RWPE1 (cell line): ENCODE results near the gene SP3.

Experiments
- CTCF ChIA-PET: fragments of 350-600 bp; sonication (Branson Sonifier 250); formaldehyde crosslinking; extraction: SDS; loops from one replicate; lab custom pipeline; 2021; lab: Yijun Ruan, JAX
- POLR2A ChIA-PET: fragments of 400-600 bp; formaldehyde crosslinking; extraction: SDS; loops from one replicate; lab custom pipeline; 2020; ENCODE audit warnings: antibody characterized with exemption; ENCODE audit not compliant: low non-redundant PET; lab: Yijun Ruan, JAX
- DNase-seq: peaks from one replicate; pipeline ENCODE4 v3.0.0; 2012; ENCODE audit warnings: low spot score
- H3K27ac ChIP-seq: fragments of 450-650 bp; 2 replicates; pipeline ENCODE4 v1.5.1; 2017
- TF ChIP-seq, protein P1 (sequence below): fragments of 450-650 bp; conservative IDR thresholded peaks from 2 replicates; pipeline ENCODE4 v1.5.1; 2017; ENCODE audit warnings: low read depth, mild to moderate bottlenecking

The SP3 gene

DNA sequence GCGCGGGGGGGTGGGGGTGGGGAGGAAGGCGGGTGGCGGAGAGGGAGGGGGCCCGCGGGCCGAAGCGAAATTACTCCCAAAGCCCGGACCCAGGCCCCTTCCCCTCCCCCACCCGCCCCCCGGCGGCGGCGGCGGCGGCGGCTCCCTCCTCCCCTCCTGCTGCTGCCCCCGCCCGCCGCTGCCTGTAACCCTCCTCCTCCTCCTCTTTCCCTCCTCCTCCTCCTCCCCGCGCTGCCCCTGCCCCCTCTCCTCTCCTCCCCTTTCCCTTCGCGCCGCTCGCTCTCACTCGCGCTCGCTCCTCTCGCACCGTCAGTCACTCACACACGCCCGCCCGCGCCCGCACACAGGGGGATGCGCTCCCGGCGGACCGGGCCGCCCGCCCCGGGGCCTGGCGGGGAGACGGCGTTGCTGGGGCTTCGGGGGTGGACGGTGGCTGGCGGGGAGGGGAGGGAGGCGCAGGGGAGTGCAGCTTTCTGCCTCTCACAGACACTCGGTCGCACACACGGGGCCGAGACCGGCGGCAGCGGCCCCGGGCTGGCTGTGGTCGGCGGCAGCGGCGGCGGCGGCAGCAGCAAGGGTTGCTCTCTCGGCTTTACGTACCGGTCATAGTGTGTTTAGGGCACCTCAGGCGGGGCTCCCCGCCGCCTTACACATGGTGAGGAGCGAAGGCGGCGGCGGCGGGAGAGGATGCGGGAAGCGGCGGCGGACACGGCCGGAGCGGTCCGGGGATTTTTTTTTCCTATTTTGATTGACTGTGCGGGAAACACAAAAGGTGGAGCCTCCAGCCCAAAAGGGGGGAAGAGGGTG, 405 bp downstream of the SP3 start:
- CTCF ChIA-PET = interaction anchor here (0.7 to 1.1 kb wide), 2 partner anchors 24 to 76 kb away, joined by 3 read pairs; no protein-coding TSS in a partner anchor
- TF ChIP-seq, protein P1, sequence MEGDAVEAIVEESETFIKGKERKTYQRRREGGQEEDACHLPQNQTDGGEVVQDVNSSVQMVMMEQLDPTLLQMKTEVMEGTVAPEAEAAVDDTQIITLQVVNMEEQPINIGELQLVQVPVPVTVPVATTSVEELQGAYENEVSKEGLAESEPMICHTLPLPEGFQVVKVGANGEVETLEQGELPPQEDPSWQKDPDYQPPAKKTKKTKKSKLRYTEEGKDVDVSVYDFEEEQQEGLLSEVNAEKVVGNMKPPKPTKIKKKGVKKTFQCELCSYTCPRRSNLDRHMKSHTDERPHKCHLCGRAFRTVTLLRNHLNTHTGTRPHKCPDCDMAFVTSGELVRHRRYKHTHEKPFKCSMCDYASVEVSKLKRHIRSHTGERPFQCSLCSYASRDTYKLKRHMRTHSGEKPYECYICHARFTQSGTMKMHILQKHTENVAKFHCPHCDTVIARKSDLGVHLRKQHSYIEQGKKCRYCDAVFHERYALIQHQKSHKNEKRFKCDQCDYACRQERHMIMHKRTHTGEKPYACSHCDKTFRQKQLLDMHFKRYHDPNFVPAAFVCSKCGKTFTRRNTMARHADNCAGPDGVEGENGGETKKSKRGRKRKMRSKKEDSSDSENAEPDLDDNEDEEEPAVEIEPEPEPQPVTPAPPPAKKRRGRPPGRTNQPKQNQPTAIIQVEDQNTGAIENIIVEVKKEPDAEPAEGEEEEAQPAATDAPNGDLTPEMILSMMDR = no peak
- H3K27ac ChIP-seq = peak overlapping the region; percentile 100
- POLR2A ChIA-PET = no interaction called here
- DNase-seq = peak; percentile 67

DNA sequence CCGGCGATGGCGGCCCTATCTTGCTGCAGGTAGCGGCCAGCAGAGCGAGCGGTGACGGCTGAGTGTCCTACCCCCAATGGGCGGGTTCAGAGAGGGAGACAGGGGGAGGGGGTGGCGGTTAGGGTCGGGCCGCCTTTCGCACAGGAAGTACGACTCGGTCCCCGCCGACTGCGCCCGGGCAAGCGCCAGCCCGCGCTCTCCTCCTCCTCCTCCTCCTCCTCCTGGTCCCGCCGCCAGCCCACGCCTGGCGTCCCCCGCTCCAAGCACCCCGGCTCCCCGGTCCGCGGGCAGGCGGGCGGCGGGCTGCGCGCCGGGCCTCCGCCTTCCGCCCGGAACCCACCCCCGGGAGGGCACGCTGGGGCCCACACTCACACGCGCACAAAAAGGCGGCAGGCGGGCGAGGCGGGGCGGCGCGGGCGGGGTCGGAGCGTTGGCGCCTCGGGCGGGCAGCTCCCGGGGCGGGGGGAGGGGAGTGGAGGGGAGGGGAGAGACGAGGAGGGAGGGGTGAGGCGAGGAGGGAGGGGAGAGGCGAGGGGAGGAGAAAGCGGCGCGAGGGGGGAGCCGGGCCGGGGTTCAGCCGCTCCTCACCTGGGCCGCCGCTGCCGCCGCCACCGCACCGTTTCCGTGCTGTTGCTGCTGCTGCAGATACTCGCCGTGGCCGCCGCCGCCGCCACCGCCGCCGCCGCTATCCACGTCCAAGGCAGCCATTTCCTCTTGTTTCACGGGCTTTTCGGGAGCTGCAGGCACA, 1.2 kb downstream of the SP3 start:
- CTCF ChIA-PET = interaction anchor here (0.7 kb wide), 1 partner anchor 75 kb away, joined by 3 read pairs; no protein-coding TSS in a partner anchor
- TF ChIP-seq, protein P1 = no peak
- POLR2A ChIA-PET = interaction anchor here (0.5 kb wide), 1 partner anchor 63 kb away, joined by 3 read pairs; no protein-coding TSS in a partner anchor
- peak overlapping the region; percentile 100 for H3K27ac ChIP-seq
- peak; percentile 80 for DNase-seq

DNA sequence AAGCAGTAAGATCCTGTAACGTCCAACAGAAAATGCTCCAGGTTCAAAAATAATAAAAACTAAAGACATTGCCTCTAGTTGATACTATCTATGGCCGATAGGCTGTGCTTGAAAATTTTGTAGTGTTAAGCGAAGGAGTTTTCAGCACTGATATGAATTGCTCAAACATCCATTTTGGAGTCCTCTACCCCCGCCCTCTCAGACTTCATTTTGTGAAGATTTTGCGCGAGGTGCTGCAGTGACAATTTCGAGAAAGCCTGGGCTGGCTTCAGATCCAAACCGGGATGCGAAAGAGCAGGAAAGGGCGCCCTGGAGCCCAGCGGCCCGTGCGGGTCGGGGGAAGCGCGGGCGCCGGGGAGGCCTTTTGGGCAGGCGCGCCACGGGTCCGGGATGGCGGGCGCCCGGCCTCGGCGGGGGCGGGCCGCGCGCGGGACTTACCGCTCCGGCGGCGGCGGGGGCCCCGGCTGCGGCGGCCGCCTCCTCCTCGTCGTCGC, 1.8 kb downstream of the SP3 start:
- CTCF ChIA-PET = interaction anchor here (0.6 kb wide), 1 partner anchor 228 kb away, joined by 3 read pairs; no protein-coding TSS in a partner anchor
- peak; percentile 44 for DNase-seq

DNA sequence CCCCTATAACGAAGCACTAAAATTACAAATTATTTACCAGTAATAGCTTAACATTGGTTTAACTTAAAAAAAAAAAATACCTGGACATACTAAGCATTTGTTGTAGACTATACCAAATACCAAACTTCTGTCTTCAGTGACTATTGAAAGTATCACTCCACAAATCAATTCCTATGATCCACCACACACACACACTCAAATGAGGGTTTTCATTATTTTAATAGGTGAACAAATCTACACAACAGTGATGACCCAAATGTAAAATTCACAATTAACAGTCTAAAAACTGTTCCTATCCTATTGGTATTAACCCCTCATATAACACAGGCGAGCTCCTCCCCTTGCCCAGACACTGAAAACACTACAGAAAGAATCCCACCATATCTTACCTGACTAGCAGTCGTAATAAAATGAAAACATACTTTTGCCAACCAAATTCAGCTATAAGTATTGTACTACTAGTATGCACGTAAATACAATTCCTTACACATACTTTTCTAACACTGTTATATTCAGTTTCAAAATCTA, 2.5 kb downstream of the SP3 start:
- TF ChIP-seq, protein P1 = no peak
- CTCF ChIA-PET = interaction anchor here (0.6 to 0.7 kb wide), 3 partner anchors 29 to 252 kb away, joined by 3 read pairs; no protein-coding TSS in a partner anchor
- no peak overlapping the region for H3K27ac ChIP-seq
- DNase-seq = no peak
- POLR2A ChIA-PET = interaction anchor here (0.6 kb wide), 1 partner anchor 78 kb away, joined by 3 read pairs; no protein-coding TSS in a partner anchor

More for the DNA sequence above, 1.8 kb downstream of the SP3 start:
- peak overlapping the region; percentile 100 for H3K27ac ChIP-seq
- TF ChIP-seq, protein P1 = no peak; the same call in 1 of the 2 replicates
- POLR2A ChIA-PET = interaction anchor here (0.5 to 0.6 kb wide), 2 partner anchors 63 to 79 kb away, joined by 3 read pairs; no protein-coding TSS in a partner anchor

DNA sequence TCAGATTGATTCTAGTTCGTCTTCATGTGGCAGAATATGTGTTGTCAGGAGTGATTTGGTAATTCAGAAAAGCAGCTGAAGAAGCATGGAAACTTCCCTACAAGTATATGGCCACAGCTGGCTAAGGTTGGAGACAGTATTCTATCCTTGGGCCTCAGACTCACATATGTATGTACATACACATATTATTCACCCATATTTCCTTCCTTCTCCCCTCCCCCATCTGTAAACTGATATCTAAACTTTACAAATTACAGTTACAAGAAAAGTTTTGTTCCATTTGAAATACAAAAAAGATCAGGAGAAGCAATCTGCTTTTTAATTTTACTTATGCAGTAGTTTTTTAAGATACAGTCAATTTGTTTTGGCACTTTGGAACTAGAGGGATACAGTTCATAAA, 3.1 kb downstream of the SP3 start:
- no peak for DNase-seq
- TF ChIP-seq, protein P1 = no peak
- no peak overlapping the region for H3K27ac ChIP-seq
- POLR2A ChIA-PET = no interaction called here
- CTCF ChIA-PET = interaction anchor here (0.6 kb wide), 1 partner anchor 28 kb away, joined by 3 read pairs; no protein-coding TSS in a partner anchor
